Uterus (tissue), 4 donors: ENCODE measurements around the gene CTSE. TPM values are rescaled to one million over a fixed set of nuclear protein-coding genes. Genes with fewer than 3 reads are reported as not detected.
"Not testable (repeated sequence)": the region's sequence is repeated elsewhere in the genome, so short reads cannot be mapped to it uniquely, and the experiment has no call there.

Experiments
- DNase-seq, 2 donors: peaks; one replicate each; pipeline ENCODE4 v3.0.0-alpha.2; 2019 to 2020
- H3K27ac ChIP-seq, 2 donors: fragments of 200-600 bp; sonication (generic); 1 replicate in 1 of 2; 2 replicates in 1 of 2; pipeline ENCODE4 v1.5.1; 2016 to 2018
- H3K27me3 ChIP-seq, 2 donors: fragments of 200-600 bp; sonication (generic); one replicate each; pipeline ENCODE4 v1.5.1; 2018 to 2019; ENCODE audit warnings: control low read depth in 1 of 2
- H3K36me3 ChIP-seq, 2 donors: fragments of 200-600 bp; sonication (generic); one replicate each; pipeline ENCODE4 v1.5.1; 2019; ENCODE audit warnings: control low read depth in 1 of 2
- H3K4me1 ChIP-seq, 2 donors: fragments of 200-600 bp; sonication (generic); one replicate each; pipeline ENCODE4 v1.5.1; 2018 to 2019; ENCODE audit warnings: control low read depth in 1 of 2
- H3K4me3 ChIP-seq, 2 donors: fragments of 200-600 bp; sonication (generic); 1 replicate in 1 of 2; 2 replicates in 1 of 2; pipeline ENCODE4 v1.5.1; 2018 to 2019; ENCODE audit warnings: mild to moderate bottlenecking in 1 of 2
- H3K9me3 ChIP-seq, 2 donors: fragments of 200-600 bp; sonication (generic); one replicate each; pipeline ENCODE4 v1.5.1; 2019; ENCODE audit warnings: control low read depth in 1 of 2
- POLR2A ChIP-seq, 2 donors: fragments of 450-650 bp; IDR thresholded peaks; one replicate each; pipeline ENCODE4 v1.6.1; 2016; ENCODE audit warnings: antibody characterized with exemption in 2 of 2, mild to moderate bottlenecking in 1 of 2, moderate library complexity in 1 of 2
- intact Hi-C: fragments of 100-400 bp; cut with DNase I; formaldehyde crosslinking; loops from one replicate; pipeline ENCODE4 v1.15.1; 2023; ENCODE audit warnings: low total_unique reads
- total RNA-seq, 4 donors: library from RNA; depleted of rRNA in 3 of 4; stranded (reverse); fragments of >200 nt in 3 of 4; gene quantifications; one replicate each; pipeline versions ENCODE4 v1.1.0 to v1.2.4, GENCODE V29; 2014 to 2023
- TF ChIP-seq, protein P1 (sequence below), 4 experiments: fragments of 200-600 bp in 2 of 4; fragments of 450-650 bp in 2 of 4; sonication (generic) in 2 of 4; IDR thresholded peaks; one replicate each; pipeline ENCODE4 v1.5.1; 2016 to 2019; ENCODE audit warnings: antibody characterized with exemption in 4 of 4, mild to moderate bottlenecking in 2 of 4, moderate library complexity in 1 of 4
- donor health status: DM: yes; HTN: yes; CAD: no.

The CTSE gene
- total RNA-seq, 4 donors from 2014 or later, result 0.21 TPM; not detected in 3

DNA sequence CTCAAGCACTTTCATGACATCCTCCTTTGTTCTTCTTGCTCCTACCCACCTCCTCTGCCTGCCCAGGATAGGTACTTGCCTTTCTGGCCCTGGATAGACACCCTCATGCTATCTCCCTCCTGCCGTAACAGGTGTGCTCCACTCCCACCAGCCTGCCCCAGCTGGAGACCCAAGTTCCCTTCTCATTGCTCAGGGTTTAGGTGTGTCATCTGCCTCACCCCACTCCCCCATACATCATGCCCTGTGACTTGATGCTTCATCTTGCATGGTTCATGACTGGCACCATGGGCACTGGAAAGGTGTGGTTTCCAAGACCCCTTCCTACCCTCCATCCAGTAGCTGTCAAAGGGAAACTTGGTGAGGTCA is 35.2 kb upstream of the CTSE start:
- DNase-seq, result no peak
- Histone ChIP-seq H3K27ac (no peak overlapping the region), H3K9me3 (no peaks in the 10 kb centered on the region), H3K27me3 (no peaks in the 10 kb centered on the region), H3K4me1 (peaks cover 0 to 4% of the 10 kb centered on the region in 2 donors), H3K4me3 (no peak overlapping the region), H3K36me3 (no peaks in the 10 kb centered on the region)
- intact Hi-C loops, result no loop called here
- TF ChIP-seq, protein P1, sequence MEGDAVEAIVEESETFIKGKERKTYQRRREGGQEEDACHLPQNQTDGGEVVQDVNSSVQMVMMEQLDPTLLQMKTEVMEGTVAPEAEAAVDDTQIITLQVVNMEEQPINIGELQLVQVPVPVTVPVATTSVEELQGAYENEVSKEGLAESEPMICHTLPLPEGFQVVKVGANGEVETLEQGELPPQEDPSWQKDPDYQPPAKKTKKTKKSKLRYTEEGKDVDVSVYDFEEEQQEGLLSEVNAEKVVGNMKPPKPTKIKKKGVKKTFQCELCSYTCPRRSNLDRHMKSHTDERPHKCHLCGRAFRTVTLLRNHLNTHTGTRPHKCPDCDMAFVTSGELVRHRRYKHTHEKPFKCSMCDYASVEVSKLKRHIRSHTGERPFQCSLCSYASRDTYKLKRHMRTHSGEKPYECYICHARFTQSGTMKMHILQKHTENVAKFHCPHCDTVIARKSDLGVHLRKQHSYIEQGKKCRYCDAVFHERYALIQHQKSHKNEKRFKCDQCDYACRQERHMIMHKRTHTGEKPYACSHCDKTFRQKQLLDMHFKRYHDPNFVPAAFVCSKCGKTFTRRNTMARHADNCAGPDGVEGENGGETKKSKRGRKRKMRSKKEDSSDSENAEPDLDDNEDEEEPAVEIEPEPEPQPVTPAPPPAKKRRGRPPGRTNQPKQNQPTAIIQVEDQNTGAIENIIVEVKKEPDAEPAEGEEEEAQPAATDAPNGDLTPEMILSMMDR (IDR thresholded peaks at IDR 0.05), result no peak
- no peak for TF ChIP-seq POLR2A (IDR thresholded peaks at IDR 0.05)

DNA sequence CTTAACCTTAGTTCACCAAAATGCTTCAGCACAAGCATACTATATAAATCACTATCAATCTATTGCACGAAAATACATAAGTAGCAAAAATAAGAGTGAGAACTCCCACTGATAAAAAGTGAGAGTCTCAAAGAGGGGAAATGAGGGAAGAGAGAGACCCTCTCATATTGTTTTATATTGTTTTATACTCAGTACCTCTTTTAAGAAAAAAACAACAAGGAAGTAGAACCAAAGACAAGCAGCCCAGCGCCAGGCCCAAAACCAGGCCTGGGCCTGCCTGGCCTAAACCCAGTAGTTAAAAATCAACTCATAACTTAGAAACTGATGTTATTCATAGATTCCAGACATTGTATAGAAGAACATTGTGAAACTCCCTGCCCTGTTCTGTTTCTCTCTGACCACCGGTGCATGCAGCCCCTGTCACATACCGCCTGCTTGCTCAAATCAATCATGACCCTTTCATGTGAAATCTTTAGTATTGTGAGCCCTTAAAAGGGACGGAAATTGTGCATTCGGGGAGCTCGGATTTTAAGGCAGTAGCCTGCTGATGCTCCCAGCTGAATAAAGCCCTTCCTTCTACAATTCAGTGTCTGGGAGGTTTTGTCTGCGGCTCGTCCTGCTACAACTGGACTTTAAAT is 34.7 kb upstream of the CTSE start:
- intact Hi-C loops, H3K4me3 ChIP-seq, DNase-seq: not testable (repeated sequence)

DNA sequence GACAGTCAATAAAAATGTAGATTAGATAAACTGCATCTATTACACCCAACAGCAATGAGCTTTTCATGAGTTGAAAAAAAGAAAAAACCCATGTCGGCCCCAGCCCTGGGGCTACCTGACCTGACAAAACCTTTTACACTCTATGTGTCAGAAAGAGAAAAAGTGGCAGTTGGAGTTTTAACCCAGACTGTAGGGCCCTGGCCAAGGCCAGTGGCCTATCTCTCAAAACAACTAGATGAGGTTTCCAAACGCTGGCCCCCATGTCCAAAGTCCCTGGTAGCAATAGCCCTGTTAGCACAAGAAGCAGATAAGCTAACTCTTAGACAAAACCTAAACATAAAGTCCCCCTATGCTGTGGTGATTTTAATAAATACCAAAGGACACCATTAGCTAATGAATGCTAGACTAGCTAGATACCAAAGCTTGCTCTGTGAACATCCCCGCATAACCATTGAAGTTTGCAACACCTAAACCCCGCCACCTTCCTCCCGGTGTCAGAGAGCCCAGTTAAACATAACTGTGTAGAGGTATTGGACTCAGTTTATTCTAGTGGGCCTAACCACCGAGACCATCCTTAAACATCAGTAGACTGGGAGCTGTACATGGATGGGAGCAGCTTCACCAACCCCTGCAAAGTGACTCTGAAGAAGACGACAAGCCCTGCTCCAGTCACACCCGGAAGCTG is 32.1 kb upstream of the CTSE start:
- H3K27me3 ChIP-seq, intact Hi-C loops: not testable (repeated sequence)

More for the DNA sequence above, 34.7 kb upstream of the CTSE start:
- H3K27me3 ChIP-seq, H3K9me3 ChIP-seq, H3K27ac ChIP-seq, H3K36me3 ChIP-seq, H3K4me1 ChIP-seq: not testable (repeated sequence)

DNA sequence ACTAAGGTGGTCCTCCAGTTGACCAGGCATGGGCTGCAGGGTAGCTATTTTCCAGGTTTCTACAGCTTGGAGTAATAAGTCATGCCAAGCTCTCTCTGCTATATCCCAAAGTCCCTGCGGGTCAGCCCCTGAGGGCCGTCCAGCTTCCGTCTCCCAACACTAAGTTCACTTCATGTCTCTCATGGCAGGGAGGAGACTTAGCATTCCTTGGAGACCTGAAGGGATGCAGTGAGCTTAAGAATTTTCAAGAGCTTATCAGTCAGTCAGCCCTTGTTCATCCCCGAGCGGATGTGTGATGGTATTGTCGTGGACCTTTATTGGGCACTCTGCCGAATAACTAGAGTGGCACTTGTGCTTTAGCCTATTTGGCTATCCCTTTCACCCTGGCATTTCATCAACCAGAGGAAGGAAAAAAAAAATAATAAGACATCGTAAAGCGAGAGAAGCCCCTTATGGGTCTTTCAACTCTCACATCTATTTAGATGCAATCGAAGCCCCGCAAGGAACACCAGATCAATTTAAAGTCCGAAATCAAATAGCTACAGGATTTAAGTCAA is 31.5 kb upstream of the CTSE start:
- H3K9me3 ChIP-seq, intact Hi-C loops, H3K4me3 ChIP-seq, H3K27me3 ChIP-seq, H3K36me3 ChIP-seq, DNase-seq, H3K4me1 ChIP-seq, H3K27ac ChIP-seq: not testable (repeated sequence)

More for the DNA sequence above, 32.1 kb upstream of the CTSE start:
- not testable (repeated sequence) for H3K4me3 ChIP-seq, H3K36me3 ChIP-seq, H3K4me1 ChIP-seq, H3K9me3 ChIP-seq, H3K27ac ChIP-seq, DNase-seq

DNA sequence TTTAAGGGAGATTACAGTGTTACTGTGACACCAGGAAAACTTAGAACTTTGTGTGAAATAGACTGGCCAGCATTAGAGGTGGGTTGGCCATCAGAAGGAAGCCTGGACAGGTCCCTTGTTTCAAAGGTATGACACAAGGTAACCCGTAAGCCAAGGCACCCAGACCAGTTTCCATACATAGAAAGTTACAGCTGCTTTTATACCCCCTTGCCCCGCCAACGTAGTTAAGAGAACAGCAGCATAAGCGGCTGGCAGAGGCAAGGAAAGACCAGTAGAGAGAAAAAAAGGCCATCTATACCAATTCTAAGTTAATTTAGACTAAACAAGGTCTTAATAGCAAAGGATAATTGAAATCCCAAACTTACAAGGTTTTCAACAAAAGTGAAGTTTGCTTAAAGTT is 29.9 kb upstream of the CTSE start:
- H3K27ac ChIP-seq, DNase-seq, H3K36me3 ChIP-seq, intact Hi-C loops, H3K4me1 ChIP-seq, H3K9me3 ChIP-seq, H3K27me3 ChIP-seq, H3K4me3 ChIP-seq: not testable (repeated sequence)

DNA sequence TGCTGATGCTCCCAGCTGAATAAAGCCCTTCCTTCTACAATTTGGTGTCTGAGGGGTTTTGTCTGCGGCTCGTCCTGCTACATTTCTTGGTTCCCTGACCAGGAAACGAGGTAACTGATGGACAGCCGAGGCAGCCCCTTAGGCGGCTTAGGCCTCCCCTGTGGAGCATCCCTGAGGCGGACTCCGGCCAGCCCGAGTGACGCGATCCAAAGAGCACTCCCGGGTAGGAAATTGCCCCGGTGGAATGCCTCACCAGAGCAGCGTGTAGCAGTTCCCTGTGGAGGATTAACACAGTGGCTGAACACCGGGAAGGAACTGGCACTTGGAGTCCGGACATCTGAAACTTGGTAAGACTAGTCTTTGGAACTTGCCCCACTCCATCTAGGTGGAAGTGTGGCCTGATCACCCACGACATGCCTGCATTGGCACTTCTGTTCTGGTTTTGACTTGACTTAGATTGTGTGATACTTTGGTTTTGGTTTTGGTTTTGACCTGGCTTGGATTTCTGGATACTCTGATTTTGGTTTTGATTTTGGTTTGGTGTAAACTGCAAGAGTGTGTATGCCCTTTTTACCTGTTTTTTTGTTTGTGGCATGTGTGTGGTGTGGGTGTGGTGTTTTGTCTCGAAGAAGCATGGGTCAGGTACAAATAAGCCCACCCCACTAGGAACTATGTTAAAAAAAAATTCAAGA is 29.4 kb upstream of the CTSE start, which contains the start of gene RHEX:
TSS of gene RHEX (plus strand) at position 255 of the 692 bp plus-strand sequence. CDS start 44,656 bp downstream, outside the sequence.
- intact Hi-C loops, H3K27ac ChIP-seq, H3K4me3 ChIP-seq: not testable (repeated sequence)

DNA sequence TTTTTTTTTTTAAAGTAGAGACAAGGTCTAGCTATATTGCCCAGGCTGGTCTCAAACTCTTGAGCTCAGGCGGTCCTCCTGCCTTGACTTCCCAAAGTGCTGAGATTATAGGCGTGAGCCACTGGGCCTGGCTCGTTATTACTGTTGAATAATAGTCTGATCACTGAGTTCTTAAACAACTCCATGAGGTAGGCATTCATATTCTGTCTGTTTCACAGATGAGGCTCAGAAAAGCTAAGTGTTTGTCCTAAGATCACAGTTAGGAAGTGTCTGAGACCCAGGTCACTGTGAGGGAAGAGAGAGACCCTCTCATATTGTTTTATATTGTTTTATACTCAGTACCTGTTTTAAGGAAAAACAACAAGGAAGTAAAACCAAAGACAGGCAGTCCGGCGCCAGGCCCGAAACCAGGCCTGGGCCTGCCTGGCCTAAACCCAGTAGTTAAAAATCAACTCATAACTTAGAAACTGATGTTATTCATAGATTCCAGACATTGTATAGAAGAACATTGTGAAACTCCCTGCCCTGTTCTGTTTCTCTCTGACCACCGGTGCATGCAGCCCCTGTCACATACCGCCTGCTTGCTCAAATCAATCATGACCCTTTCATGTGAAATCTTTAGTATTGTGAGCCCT is 28.7 kb upstream of the CTSE start:
- DNase-seq, H3K27me3 ChIP-seq, H3K36me3 ChIP-seq, H3K4me3 ChIP-seq, H3K9me3 ChIP-seq, intact Hi-C loops, H3K4me1 ChIP-seq, H3K27ac ChIP-seq: not testable (repeated sequence)

More for the DNA sequence above, 29.4 kb upstream of the CTSE start, which contains the start of gene RHEX:
- not testable (repeated sequence) for DNase-seq, H3K36me3 ChIP-seq, H3K27me3 ChIP-seq, H3K4me1 ChIP-seq, H3K9me3 ChIP-seq
